Measurements from ENCODE around the gene ZNF621. TPM values are rescaled to one million over a fixed set of nuclear protein-coding genes. Genes with fewer than 3 reads are reported as not detected.

The ZNF621 gene
- 1 to 10 TPM; 5.7 to 8.4 (median 7.4) TPM for total RNA-seq

DNA sequence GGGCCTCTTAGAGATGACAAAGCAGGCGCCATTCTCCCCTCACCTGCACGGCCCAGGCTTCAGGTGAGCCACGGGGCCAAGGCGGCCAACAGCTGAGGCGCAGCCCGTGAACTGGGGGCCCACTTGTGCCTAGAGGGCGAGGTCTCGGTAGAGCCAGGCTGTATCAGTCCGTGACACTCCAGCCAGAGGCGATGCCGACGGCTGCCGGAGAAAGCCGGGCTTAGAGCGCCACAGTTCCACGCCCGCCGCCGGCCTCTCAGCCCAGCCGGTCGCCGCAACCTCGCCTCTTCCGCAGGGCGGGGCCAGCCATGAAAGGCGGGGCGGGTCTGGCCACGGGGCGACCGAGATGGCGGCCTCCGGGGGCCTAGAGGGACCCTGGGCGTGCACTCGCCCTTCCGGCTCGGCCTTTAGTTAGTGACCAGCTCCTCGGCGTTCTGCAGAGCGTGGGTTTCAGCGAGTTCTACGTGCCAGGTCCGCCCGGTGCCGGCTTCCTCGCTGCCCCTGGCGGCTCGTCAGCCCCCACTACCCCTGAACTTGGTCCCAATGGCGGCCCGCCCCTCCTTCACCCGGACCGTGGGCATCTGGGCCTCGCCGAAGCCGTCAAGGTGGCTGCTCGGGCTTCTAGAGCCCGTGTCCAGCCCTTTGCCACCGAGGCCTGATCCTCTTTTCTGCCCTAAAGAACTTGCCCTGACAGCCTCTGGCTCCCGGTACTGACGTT lies at the start of gene ZNF621:
Gene ZNF621, plus strand, starts transcription at position 393 of the 718 bp plus-strand sequence. CDS start 881 bp downstream, outside the sequence.
- Histone ChIP-seq H3K27ac (peak within 1 kb of the TSS; percentile 87 to 90 (median 88)), H3K27me3 (no peaks in the 10 kb centered on the region), H3K4me1 (peaks cover 12 to 13% of the 10 kb centered on the region in 2 donors), H3K9me3 (no peaks in the 10 kb centered on the region), H3K36me3 (peaks cover 0 to 33% of the 10 kb centered on the region in 2 donors), H3K4me3 (peak within 1 kb of the TSS; percentile 67 to 96 (median 70))
- intact Hi-C loops (cut with DNase I; ENCODE audit: low total_unique reads): loop anchor here (1.0 to 5.0 kb wide), 7 partner anchors 18 to 698 kb away; partner anchors contain the start of genes EIF1B, RPL14, ZNF619 and ZNF620
- peak; percentile 95 to 96 for ATAC-seq
- in situ Hi-C loops (cut with MboI; ENCODE audit: low sequenced_read_pairs in 4 of 4): loop anchor here in 2 of 4 donors (10.0 kb wide), 3 partner anchors 60 to 200 kb away; partner anchors contain the start of gene RPL14 (in 1 of the 2)
- TF ChIP-seq, protein P1, sequence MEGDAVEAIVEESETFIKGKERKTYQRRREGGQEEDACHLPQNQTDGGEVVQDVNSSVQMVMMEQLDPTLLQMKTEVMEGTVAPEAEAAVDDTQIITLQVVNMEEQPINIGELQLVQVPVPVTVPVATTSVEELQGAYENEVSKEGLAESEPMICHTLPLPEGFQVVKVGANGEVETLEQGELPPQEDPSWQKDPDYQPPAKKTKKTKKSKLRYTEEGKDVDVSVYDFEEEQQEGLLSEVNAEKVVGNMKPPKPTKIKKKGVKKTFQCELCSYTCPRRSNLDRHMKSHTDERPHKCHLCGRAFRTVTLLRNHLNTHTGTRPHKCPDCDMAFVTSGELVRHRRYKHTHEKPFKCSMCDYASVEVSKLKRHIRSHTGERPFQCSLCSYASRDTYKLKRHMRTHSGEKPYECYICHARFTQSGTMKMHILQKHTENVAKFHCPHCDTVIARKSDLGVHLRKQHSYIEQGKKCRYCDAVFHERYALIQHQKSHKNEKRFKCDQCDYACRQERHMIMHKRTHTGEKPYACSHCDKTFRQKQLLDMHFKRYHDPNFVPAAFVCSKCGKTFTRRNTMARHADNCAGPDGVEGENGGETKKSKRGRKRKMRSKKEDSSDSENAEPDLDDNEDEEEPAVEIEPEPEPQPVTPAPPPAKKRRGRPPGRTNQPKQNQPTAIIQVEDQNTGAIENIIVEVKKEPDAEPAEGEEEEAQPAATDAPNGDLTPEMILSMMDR (IDR thresholded peaks at IDR 0.05 in 4 of 5, conservative IDR thresholded peaks at IDR 0.05 in 1 of 5): peak in 1 of 5 experiments; percentile 11
- peak; percentile 79 to 90 for TF ChIP-seq POLR2A (IDR thresholded peaks at IDR 0.05)
- peak; percentile 78 to 87 for DNase-seq

DNA sequence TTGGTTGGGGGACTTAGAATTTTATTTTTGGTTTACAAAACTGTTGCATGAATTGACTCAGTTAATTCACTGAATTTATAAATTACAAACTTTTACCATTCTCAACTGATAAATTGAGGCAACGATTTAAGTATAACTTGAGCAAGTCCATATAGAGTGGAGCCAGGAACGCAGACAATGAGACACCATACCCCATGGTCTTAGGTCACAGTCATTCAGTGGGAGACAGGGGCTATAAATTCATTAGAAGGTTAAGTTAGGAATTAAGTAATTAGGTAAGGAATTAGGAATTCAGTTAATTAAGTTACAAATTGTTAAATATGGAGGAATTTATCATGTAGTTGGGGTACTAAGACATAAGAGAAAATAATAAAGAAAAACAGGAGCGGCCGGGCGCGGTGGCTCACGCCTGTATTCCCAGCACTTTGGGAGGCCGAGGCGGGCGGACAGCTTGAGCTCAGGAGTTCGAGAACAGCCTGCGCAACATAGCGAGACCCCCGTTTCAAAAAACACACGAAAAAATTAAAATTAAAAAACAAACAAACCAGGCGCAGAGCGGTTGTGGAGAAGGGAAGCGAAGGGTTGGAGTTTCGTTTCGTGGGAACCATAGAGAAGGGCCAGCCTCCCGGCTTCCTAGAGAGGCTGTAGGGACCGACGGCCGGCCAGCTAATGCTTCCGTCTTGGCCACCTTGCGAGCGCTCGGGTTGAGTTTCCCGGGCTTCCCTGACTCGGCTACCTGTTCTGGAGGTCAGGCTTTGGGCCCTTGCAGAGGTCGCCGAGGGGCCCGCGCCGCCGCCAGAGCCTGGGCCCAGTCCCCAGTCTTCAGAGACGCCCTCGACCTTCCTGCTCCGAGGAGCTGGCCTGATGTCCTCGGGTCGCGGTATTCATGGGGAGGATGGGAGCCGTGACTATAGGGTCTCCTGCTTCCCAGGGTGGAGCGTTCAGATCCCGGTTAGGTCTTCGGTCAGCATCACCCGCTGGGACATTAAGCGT lies 48.0 kb upstream of the ZNF621 start, which contains the start of gene ZNF619:
Gene ZNF619, plus strand, starts transcription at position 645 of the 993 bp plus-strand sequence. CDS start 858 bp downstream, outside the sequence.
- Histone ChIP-seq H3K27me3 (no peaks in the 10 kb centered on the region), H3K4me1 (peaks cover 4 to 6% of the 10 kb centered on the region in 2 donors), H3K9me3 (no peaks in the 10 kb centered on the region), H3K27ac (peak within 1 kb of the TSS; percentile 77 to 90 (median 80)), H3K36me3 (peaks cover 0 to 26% of the 10 kb centered on the region in 2 donors), H3K4me3 (peak within 1 kb of the TSS; percentile 72 to 98 (median 88))
- peak in 1 of 2 donors; percentile 17 for TF ChIP-seq POLR2A (IDR thresholded peaks at IDR 0.05)
- TF ChIP-seq, protein P1 (IDR thresholded peaks at IDR 0.05 in 4 of 5, conservative IDR thresholded peaks at IDR 0.05 in 1 of 5): no peak
- intact Hi-C loops (cut with DNase I; ENCODE audit: low total_unique reads): loop anchor here (1.0 to 2.0 kb wide), 3 partner anchors 24 to 48 kb away; partner anchors contain the start of gene ZNF621
- in situ Hi-C loops (cut with MboI; ENCODE audit: low sequenced_read_pairs in 4 of 4): no loop called here
- ATAC-seq: peak; percentile 91 to 95
- DNase-seq: peak; percentile 52 to 76

DNA sequence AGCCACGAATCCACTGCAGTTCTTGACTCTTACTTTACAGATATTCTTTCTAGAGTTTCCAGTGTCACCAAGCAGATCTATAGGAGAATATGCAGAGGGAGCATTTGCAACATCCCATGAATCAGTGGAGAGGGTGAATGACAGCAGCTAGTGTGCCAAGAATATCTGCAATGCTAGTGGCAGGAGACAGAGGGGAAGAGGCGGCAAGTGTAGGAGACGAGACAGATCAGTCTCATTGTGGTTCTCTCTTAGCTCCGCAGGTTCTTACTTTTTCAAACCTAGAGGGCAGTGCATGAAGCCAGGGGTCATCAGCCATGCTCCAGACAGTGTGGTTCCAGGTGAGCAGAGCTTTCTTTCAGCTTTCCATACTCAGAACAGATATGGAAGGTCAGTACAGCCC lies 47.1 kb upstream of the ZNF621 start:
- H3K36me3 ChIP-seq: peaks cover 0 to 35% of the 10 kb centered on the region in 2 donors
- ATAC-seq (peak in 1 of 2 donors; percentile 55), DNase-seq (peak in 1 of 2 donors; percentile 14)
- H3K4me3 ChIP-seq: peak overlapping the region; percentile 72 to 98 (median 88)
- no peaks in the 10 kb centered on the region for H3K9me3 ChIP-seq
- peaks cover 4 to 6% of the 10 kb centered on the region in 2 donors for H3K4me1 ChIP-seq
- H3K27ac ChIP-seq: peak overlapping the region; percentile 77 to 90 (median 80)
- TF ChIP-seq, protein P1 (IDR thresholded peaks at IDR 0.05 in 4 of 5, conservative IDR thresholded peaks at IDR 0.05 in 1 of 5): no peak
- no peak for TF ChIP-seq POLR2A (IDR thresholded peaks at IDR 0.05)
- intact Hi-C loops (cut with DNase I; ENCODE audit: low total_unique reads) (loop anchor here (1.0 to 2.0 kb wide), 3 partner anchors 25 to 47 kb away; partner anchors contain the start of gene ZNF621), in situ Hi-C loops (cut with MboI; ENCODE audit: low sequenced_read_pairs in 4 of 4) (no loop called here)
- no peaks in the 10 kb centered on the region for H3K27me3 ChIP-seq

DNA sequence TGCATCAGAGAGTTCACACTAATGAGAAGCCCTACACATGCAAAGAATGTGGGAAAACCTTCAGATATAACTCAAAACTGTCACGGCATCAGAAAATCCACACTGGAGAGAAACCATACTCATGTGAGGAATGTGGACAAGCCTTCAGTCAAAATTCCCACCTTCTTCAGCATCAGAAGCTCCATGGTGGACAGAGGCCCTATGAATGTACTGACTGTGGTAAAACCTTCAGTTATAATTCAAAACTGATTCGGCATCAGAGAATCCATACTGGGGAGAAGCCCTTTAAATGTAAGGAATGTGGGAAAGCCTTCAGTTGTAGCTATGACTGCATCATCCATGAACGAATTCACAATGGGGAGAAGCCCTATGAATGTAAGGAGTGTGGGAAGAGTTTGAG lies 37.6 kb upstream of the ZNF621 start:
- TF ChIP-seq POLR2A (IDR thresholded peaks at IDR 0.05): no peak
- TF ChIP-seq, protein P1 (IDR thresholded peaks at IDR 0.05 in 4 of 5, conservative IDR thresholded peaks at IDR 0.05 in 1 of 5): no peak
- Histone ChIP-seq H3K27me3 (no peaks in the 10 kb centered on the region), H3K4me3 (no peak overlapping the region), H3K9me3 (peaks cover 0 to 5% (median 0%) of the 10 kb centered on the region in 3 donors), H3K27ac (no peak overlapping the region), H3K36me3 (peaks cover 8 to 67% of the 10 kb centered on the region in 2 donors), H3K4me1 (no peaks in the 10 kb centered on the region)
- ATAC-seq (no peak), DNase-seq (no peak)
- in situ Hi-C loops (cut with MboI; ENCODE audit: low sequenced_read_pairs in 4 of 4) (no loop called here), intact Hi-C loops (cut with DNase I; ENCODE audit: low total_unique reads) (no loop called here)
